HG03442 (cell line): Measurements from ENCODE around the gene DHX16.

Source experiments
- ATAC-seq: cut with Tn5 transposase; IDR thresholded peaks from one replicate; pipeline ENCODE4 v1.9.1; 2021; ENCODE audit warnings: mild to moderate bottlenecking, moderate library complexity; ENCODE audit not compliant: unreplicated experiment

DHX16 gene

GRCh38 chr6:30641048-30641447, 31.8 kb downstream of the DHX16 start:
- no peak for ATAC-seq

GRCh38 chr6:30640481-30640880, 32.3 kb downstream of the DHX16 start:
- ATAC-seq, result no peak

GRCh38 chr6:30635834-30636233, 37.0 kb downstream of the DHX16 start:
- no peak for ATAC-seq

DNA sequence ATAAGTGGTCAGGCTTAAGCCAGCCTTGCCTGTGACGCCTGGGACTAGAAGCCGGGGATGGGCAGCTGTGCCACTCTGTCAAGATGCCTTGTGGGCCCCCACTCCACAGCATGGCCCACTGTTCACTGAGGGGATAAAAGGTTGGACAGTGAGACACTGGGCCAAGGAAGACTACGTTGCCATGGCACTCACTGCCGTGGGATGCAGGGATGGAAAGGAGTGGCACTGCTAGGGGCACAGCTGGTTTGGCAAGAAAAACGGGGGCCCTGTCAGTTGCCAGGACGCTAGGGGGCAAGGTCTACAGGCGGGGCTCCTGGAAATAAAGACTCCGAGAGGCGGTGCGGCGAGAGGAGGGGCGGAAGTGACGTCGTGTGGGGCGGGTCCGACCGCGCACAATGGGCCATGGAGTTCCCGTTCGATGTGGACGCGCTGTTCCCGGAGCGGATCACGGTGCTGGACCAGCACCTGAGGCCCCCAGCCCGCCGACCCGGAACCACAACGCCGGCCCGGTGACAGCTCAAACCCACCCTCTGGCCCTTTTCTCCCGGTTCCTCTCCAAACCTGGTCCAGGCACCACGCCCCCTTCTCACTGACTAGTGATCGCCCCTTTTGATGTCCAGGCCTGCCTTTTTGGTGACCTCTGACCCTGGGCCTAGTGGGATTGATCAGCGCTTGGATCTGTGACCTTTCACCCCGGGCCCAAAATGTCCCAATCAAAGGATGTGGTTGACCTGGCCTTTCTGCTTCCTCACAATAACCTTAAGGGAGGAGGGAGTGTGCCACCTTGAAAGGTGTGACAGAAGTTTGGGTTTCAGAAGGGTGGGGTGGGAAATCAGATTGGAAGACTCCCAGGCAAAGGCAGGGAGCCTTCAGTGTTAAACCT, 46.1 kb downstream of the DHX16 start, which contains the start of gene ATAT1:
ATAT1 (plus strand) TSS at position 391 of the 883 bp plus-strand sequence.
- peak; percentile 74 for ATAC-seq

GRCh38 chr6:30625511-30625910, 47.3 kb downstream of the DHX16 start:
- ATAC-seq, result no peak

GRCh38 chr6:30619561-30619960, 53.2 kb downstream of the DHX16 start:
- ATAC-seq, result no peak

DNA sequence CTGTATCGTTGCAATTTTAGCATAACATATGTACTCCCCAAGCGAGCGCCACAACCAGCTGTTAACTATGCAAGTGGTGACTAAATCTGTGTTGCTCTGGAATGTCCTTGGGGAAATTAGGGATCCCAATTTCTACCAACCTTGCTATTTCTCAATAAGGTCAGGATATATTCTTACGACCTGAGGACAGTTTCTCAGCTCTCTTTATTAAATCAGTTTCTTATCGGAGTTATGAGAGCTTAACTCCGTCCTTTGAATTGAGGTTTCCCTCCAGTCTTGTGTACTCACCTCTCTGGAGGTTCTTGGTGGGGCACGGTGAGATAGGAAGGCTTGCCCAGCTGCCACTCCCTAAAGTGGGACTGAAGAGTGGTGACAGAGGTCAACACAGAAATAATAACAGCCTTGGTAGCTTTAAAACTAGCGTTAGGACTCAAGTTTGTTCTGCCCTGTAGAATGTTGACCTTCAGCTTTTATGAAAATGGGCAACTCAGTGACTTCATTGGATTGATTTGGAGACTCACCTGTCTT, 54.5 kb downstream of the DHX16 start:
- no peak for ATAC-seq

DNA sequence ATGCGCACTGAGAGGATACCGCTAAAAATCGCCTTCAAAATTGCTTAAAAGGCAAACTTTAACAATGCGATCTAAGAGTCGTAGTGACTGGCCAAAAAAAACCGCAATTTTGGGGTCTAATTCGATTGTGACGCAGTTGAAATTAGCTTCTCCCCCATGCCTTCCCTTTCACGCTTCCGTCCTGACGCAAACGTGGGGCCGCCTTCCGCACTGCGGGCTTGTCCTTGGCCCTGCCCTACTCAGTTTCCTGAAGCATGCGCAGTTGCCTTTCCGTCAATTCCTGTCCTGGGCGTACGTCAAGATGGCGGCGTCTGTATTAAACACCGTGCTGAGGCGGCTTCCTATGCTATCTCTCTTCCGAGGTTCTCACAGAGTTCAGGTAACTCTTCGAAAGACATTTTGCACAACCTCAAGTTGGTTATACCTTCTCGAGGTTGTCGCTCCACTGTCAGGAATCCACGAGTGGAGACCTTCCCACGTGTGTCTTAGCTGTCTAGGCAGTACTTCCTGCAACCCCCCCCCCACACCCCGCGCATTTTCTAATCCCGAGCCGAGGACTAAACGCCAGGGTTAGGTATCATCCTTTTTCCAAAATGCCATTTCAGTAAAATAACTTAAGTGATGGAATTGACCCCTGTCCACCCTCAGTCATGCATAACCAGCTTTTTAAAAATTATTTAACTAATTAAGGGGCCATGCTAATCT, 55.1 kb downstream of the DHX16 start, which contains the start of gene MRPS18B:
MRPS18B (plus strand) TSS at position 276 of the 705 bp plus-strand sequence; CDS start at position 302, 26 bp downstream.
- peak; percentile 68 for ATAC-seq

DNA sequence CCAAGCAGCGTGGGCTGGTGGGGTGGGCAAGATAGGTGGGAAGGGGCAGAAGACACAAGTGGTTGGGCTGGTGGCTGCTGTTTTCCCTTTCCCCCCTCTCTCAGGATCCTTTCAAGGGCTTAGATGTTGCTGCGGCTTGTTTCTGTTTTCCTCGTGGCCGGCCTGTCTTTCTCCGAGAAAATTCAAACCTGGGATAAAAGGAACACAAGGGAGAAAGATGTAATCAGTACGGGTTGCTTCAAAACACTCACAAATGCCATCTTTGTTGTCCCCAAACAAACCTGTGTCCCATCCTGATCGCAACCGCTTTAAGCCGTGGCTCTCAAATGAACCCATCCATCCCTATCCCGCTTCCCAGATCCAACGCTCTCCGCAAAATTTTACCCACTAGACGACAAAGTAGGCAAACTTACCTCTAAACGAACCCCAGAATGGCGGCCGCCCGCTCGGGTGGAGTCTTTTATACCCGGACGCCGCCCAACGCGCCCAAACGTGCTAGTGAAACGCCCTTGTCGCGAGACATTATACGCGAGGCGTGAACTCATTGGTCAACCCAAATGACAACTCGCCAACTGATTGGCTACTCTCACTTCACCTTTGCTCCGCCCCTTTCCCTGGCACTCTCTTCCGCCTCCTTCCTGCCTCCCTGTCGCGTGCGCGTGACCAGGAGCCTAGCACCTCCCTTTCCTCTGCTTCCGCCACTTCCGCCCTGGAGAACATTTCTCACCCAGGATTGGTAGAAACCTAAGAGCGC, 55.8 kb downstream of the DHX16 start, which contains the start of gene PPP1R10:
PPP1R10 (minus strand) TSS at position 433 of the 754 bp plus-strand sequence. CDS start 7,299 bp downstream, outside the sequence.
- peak; percentile 75 for ATAC-seq

GRCh38 chr6:30615958-30616810, 56.6 kb downstream of the DHX16 start:
- ATAC-seq, result no peak

DNA sequence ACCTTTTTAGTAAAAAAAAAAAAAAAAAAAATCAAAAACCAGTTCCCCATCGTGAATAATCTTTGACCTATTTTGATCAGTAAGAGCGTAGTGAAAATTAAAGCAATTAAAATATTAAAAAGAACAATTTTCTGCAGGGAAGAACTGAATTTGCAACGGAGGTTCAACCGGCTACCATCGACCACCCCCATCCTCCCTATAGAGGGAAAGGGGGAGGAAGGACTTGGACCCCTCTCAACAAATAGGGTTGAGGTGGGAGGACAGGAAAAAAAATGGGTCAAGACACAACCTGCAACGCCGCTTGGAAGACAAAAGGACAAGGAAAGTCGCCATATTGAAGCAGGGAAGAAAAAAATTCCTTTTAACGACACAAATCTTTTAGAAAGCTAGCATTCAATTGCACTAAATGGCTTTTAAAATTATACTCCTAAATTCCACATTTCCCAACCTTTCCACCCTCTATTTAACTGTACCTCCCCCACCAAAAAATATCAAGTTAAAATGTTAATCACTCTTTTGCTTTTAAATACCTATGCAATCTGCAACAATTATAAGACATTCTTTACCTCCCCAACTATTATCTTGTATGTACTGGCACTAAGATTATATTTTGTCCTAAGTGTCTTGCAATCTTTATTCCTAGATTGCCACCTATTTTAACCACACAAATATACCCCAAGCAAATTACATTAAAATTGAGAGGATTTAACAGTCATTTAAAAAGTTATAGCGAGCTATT, 57.4 kb downstream of the DHX16 start:
- ATAC-seq, result no peak

DNA sequence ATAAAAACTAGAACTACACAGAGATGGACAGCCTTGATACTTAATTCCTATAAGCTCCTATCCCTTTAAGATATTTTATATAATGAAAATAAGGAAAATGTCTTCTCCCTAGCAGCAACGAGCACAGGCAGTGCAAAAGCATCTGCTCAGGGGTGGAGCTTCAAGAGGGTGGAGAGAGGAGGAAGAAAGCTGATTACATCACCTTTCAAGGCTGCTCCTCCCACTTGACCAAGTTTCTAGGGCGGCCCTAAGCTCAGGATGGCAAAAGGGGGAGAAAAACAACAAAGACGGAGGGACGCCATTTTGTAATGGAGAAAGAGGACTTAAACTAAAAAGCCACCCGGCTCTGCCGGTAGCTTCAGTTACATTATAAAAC, 58.0 kb downstream of the DHX16 start:
- peak; percentile 38 for ATAC-seq

- no peak for ATAC-seq
Measured at GRCh38 chr6:30614044-30614842, 58.6 kb downstream of the DHX16 start.

DNA sequence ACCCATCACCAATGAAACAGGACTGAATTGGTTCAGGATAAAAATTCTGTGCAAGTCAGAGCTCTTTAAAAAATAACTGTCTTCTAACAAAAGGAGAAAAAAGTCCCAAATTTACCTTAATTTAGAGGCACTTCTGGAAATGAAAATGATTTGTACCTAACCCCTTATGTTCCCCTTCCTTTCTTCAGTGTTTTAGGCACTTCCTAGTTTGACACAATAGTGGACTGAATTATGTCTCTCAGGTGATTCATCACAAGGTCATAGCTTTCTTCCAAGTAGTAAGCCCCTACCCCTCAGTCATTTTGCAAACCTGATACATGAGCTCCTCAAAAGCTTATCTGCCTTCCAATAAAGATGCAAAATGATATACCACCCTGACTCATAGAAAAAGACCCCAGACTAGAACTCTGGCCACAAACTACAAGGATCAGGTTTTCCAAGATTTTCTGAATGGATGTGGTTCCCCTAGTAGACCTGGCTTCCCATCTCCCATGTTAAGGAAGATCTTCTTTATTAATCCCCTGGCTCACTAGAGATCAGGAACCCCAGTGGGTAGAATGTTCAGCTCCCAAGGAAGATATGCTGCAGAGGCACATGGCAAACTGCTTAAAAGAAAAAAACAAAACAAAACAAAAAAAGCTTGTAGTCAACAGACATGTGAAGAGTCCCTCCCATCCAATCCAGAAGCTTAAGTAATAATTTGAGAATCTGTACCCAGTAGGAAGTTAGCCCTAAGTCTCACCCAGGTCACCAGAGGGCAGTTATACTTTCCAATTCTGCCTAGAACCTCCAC, 59.4 kb downstream of the DHX16 start:
- no peak for ATAC-seq

GRCh38 chr6:30612687-30613248, 60.0 kb downstream of the DHX16 start:
- no peak for ATAC-seq

GRCh38 chr6:30612213-30612612, 60.6 kb downstream of the DHX16 start:
- no peak for ATAC-seq

DNA sequence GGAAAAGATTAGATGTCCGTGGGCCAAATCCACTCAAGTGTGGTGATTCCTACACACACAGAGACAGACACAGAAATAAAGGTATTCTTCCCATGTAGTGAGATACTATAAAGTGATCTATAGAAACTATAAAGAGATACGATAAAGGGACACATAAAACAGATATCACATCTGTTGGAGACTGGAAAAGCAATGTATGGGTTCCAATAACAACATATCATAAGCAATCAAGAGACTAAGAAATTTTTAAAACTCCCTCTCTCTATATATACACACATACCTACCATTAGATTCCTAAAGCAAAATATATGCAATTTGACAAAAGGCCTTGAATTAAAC, 61.0 kb downstream of the DHX16 start:
- ATAC-seq, result no peak
